Epithelial cell of umbilical artery (primary cell): ENCODE measurements around the gene NXNL2. TPM values are rescaled to one million over a fixed set of nuclear protein-coding genes. Genes with fewer than 3 reads are reported as not detected.

Source experiments
- total RNA-seq: library from RNA; depleted of rRNA; stranded (reverse); fragments of >200 nt; gene quantifications from 2 replicates; pipeline ENCODE4 v1.2.3, GENCODE V29; 2014

Gene NXNL2
- not detected in 2 replicates for total RNA-seq

GRCh38 chr9:88534456-88535225 is at the start of gene NXNL2:
Gene NXNL2, plus strand, starts transcription at chr9:88535178. Its CDS starts 257 bp downstream, at chr9:88535435.

Other genes with a start within 250 kb of the NXNL2 start
- gene SPIN1, start 146.7 kb upstream of the NXNL2 start, total RNA-seq: 47.1 and 63.2 TPM in 2 replicates